GM23338 (cell line): ENCODE data around the gene NLRX1. TPM values are rescaled to one million over a fixed set of nuclear protein-coding genes. Genes with fewer than 3 reads are reported as not detected.

Experiments used
- ATAC-seq: fragments of 200-7000 bp; cut with Tn5 transposase; 3 replicates; pipeline ENCODE4 v1.9.1; 2020
- DNase-seq: peaks from one replicate; pipeline ENCODE4 v3.0.0-alpha.2; 2015; ENCODE audit warnings: low spot score
- H2AFZ ChIP-seq: fragments of 200-600 bp; sonication (generic); 2 replicates; pipeline ENCODE4 v1.8.0; 2016; ENCODE audit warnings: antibody characterized with exemption, mild to moderate bottlenecking, moderate library complexity
- H3F3A ChIP-seq: fragments of 200-600 bp; sonication (generic); replicated peaks from 2 replicates; pipeline ENCODE4 v1.8.0; 2017; ENCODE audit warnings: antibody characterized with exemption, mixed run types, low read depth
- H3K27ac ChIP-seq: fragments of 200-600 bp; sonication (generic); 2 replicates; pipeline ENCODE4 v1.6.1; 2016; ENCODE audit warnings: low read depth
- H3K27me3 ChIP-seq: fragments of 200-600 bp; sonication (generic); 2 replicates; pipeline ENCODE4 v1.8.0; 2016; ENCODE audit warnings: mild to moderate bottlenecking, mixed run types, moderate library complexity; ENCODE audit not compliant: insufficient read depth
- H3K36me3 ChIP-seq: fragments of 200-600 bp; sonication (generic); 2 replicates; pipeline ENCODE4 v1.8.0; 2016; ENCODE audit warnings: mild to moderate bottlenecking; ENCODE audit not compliant: insufficient read depth
- H3K4me1 ChIP-seq: fragments of 200-600 bp; sonication (generic); 2 replicates; pipeline ENCODE4 v1.8.0; 2016; ENCODE audit warnings: mild to moderate bottlenecking, moderate library complexity; ENCODE audit not compliant: insufficient read depth
- H3K4me2 ChIP-seq: fragments of 200-600 bp; sonication (generic); 2 replicates; pipeline ENCODE4 v1.7.1; 2017; ENCODE audit warnings: mixed run types
- H3K4me3 ChIP-seq: fragments of 200-600 bp; sonication (generic); 2 replicates; pipeline ENCODE4 v1.6.1; 2016; ENCODE audit warnings: mixed run types
- H3K79me2 ChIP-seq: fragments of 200-600 bp; sonication (generic); replicated peaks from 2 replicates; pipeline ENCODE4 v1.8.0; 2017; ENCODE audit warnings: mild to moderate bottlenecking; ENCODE audit not compliant: insufficient read depth
- H3K9me2 ChIP-seq: fragments of 200-600 bp; sonication (generic); 2 replicates; pipeline ENCODE4 v1.8.0; 2017; ENCODE audit not compliant: insufficient read depth
- H4K20me1 ChIP-seq: fragments of 200-600 bp; sonication (generic); replicated peaks from 2 replicates; pipeline ENCODE4 v1.8.0; 2017; ENCODE audit warnings: mild to moderate bottlenecking; ENCODE audit not compliant: insufficient read depth
- H3K27ac Mint-ChIP-seq: 2 replicates; pipeline ENCODE4 v1.8.0; 2020; ENCODE audit warnings: inconsistent platforms, mild to moderate bottlenecking, moderate library complexity, mixed read lengths
- H3K27me3 Mint-ChIP-seq: 3 replicates; pipeline ENCODE4 v1.8.0; 2022; ENCODE audit warnings: low read depth, mild to moderate bottlenecking, moderate library complexity, mixed read lengths, inconsistent platforms; ENCODE audit not compliant: insufficient read depth, poor library complexity
- H3K36me3 Mint-ChIP-seq: 3 replicates; pipeline ENCODE4 v1.8.0; 2021; ENCODE audit warnings: low read depth, mild to moderate bottlenecking, inconsistent platforms, moderate library complexity, mixed read lengths
- H3K4me1 Mint-ChIP-seq: 3 replicates; pipeline ENCODE4 v1.8.0; 2020; ENCODE audit warnings: mild to moderate bottlenecking, inconsistent platforms, mixed read lengths
- H3K4me3 Mint-ChIP-seq: 3 replicates; pipeline ENCODE4 v1.8.0; 2021; ENCODE audit warnings: moderate library complexity, mild to moderate bottlenecking, inconsistent platforms, mixed read lengths
- H3K9me3 Mint-ChIP-seq: 3 replicates; pipeline ENCODE4 v1.8.0; 2020; ENCODE audit warnings: moderate library complexity, mild to moderate bottlenecking, inconsistent platforms, mixed read lengths
- CREB1 ChIP-seq: fragments of 250-450 bp; sonication (Bioruptor Pico); IDR thresholded peaks from 2 replicates; pipeline ENCODE4 v1.5.0; 2020; ENCODE audit warnings: low read depth, mild to moderate bottlenecking, moderate library complexity
- EZH2 ChIP-seq: fragments of 200-600 bp; sonication (generic); IDR thresholded peaks from one replicate; pipeline ENCODE4 v1.8.0; 2017; ENCODE audit warnings: antibody characterized with exemption, mild to moderate bottlenecking, low read depth; ENCODE audit not compliant: unreplicated experiment
- EZH2phosphoT487 ChIP-seq: fragments of 200-600 bp; sonication (generic); IDR thresholded peaks from one replicate; pipeline ENCODE4 v1.8.1; 2018; ENCODE audit warnings: antibody characterized with exemption; ENCODE audit not compliant: unreplicated experiment
- NANOG ChIP-seq: IDR thresholded peaks from 2 replicates; pipeline ENCODE4 v1.6.1; 2016; ENCODE audit warnings: antibody characterized with exemption, borderline replicate concordance
- POLR2AphosphoS5 ChIP-seq: IDR thresholded peaks from 2 replicates; pipeline ENCODE4 v1.6.1; 2016; ENCODE audit warnings: antibody characterized with exemption, low read depth
- STAT1 ChIP-seq: IDR thresholded peaks from one replicate; pipeline ENCODE4 v1.6.1; 2016; ENCODE audit warnings: antibody characterized with exemption; ENCODE audit not compliant: unreplicated experiment
- ZNF114 ChIP-seq: fragments of 250-450 bp; sonication (Bioruptor Pico); IDR thresholded peaks from 2 replicates; pipeline ENCODE4 v1.5.0; 2020; ENCODE audit warnings: mild to moderate bottlenecking, moderate library complexity
- polyA plus RNA-seq: library from polyadenylated mRNA; unstranded; fragments of >200 nt; fragmentation: Nextera tagmentation; extraction: Ambion mirVana; gene quantifications from 2 replicates; pipeline ENCODE4 v1.2.1, GENCODE V29; 2016
- total RNA-seq: library from RNA; depleted of rRNA; stranded (reverse); fragments of >200 nt; shearing (Covaris generic); gene quantifications from 2 replicates; pipeline ENCODE4 v1.2.3, GENCODE V29; 2014
- TF ChIP-seq, protein P1 (sequence below), 2 experiments: fragments of 200-600 bp in 1 of 2; sonication (generic) in 1 of 2; conservative IDR thresholded peaks; 2 replicates each; pipeline versions ENCODE4 v1.5.1 to v1.6.1; 2016 to 2017; ENCODE audit warnings: antibody characterized with exemption in 2 of 2, low read depth in 2 of 2, mild to moderate bottlenecking in 2 of 2, moderate library complexity in 1 of 2
- TF ChIP-seq, protein P2 (sequence below): IDR thresholded peaks from one replicate; pipeline ENCODE4 v1.6.1; 2018; ENCODE audit warnings: antibody characterized with exemption; ENCODE audit not compliant: unreplicated experiment
- TF ChIP-seq, protein P3 (sequence below): IDR thresholded peaks from 2 replicates; pipeline ENCODE4 v1.6.1; 2016; ENCODE audit warnings: antibody characterized with exemption

Gene NLRX1
- total and polyA plus RNA-seq, 2 experiments from 2014 or later: 2.8 to 13.8 TPM

DNA sequence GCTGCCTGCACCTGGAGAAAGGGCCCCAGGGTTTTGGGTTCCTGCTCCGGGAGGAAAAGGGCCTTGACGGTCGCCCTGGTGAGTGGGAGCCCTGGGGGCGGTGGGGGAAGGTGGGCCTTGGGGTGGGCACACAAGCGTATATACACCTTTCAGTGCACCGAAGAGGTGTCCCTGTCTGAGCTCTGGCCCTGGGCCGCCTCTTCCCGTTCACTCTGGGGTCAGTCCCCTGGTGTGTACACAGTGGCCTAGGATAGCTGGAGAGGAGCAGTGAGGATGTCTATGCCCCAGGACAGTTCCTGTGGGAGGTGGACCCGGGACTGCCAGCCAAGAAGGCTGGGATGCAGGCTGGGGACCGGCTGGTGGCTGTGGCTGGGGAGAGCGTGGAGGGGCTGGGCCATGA is 19.5 kb downstream of the NLRX1 start (continued):
- TF ChIP-seq, protein P1, sequence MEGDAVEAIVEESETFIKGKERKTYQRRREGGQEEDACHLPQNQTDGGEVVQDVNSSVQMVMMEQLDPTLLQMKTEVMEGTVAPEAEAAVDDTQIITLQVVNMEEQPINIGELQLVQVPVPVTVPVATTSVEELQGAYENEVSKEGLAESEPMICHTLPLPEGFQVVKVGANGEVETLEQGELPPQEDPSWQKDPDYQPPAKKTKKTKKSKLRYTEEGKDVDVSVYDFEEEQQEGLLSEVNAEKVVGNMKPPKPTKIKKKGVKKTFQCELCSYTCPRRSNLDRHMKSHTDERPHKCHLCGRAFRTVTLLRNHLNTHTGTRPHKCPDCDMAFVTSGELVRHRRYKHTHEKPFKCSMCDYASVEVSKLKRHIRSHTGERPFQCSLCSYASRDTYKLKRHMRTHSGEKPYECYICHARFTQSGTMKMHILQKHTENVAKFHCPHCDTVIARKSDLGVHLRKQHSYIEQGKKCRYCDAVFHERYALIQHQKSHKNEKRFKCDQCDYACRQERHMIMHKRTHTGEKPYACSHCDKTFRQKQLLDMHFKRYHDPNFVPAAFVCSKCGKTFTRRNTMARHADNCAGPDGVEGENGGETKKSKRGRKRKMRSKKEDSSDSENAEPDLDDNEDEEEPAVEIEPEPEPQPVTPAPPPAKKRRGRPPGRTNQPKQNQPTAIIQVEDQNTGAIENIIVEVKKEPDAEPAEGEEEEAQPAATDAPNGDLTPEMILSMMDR (conservative IDR thresholded peaks at IDR 0.05; ENCODE audit: low read depth in 2 of 2): no peak
- no peak for TF ChIP-seq EZH2phosphoT487
- TF ChIP-seq, protein P2, sequence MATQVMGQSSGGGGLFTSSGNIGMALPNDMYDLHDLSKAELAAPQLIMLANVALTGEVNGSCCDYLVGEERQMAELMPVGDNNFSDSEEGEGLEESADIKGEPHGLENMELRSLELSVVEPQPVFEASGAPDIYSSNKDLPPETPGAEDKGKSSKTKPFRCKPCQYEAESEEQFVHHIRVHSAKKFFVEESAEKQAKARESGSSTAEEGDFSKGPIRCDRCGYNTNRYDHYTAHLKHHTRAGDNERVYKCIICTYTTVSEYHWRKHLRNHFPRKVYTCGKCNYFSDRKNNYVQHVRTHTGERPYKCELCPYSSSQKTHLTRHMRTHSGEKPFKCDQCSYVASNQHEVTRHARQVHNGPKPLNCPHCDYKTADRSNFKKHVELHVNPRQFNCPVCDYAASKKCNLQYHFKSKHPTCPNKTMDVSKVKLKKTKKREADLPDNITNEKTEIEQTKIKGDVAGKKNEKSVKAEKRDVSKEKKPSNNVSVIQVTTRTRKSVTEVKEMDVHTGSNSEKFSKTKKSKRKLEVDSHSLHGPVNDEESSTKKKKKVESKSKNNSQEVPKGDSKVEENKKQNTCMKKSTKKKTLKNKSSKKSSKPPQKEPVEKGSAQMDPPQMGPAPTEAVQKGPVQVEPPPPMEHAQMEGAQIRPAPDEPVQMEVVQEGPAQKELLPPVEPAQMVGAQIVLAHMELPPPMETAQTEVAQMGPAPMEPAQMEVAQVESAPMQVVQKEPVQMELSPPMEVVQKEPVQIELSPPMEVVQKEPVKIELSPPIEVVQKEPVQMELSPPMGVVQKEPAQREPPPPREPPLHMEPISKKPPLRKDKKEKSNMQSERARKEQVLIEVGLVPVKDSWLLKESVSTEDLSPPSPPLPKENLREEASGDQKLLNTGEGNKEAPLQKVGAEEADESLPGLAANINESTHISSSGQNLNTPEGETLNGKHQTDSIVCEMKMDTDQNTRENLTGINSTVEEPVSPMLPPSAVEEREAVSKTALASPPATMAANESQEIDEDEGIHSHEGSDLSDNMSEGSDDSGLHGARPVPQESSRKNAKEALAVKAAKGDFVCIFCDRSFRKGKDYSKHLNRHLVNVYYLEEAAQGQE: no peak

DNA sequence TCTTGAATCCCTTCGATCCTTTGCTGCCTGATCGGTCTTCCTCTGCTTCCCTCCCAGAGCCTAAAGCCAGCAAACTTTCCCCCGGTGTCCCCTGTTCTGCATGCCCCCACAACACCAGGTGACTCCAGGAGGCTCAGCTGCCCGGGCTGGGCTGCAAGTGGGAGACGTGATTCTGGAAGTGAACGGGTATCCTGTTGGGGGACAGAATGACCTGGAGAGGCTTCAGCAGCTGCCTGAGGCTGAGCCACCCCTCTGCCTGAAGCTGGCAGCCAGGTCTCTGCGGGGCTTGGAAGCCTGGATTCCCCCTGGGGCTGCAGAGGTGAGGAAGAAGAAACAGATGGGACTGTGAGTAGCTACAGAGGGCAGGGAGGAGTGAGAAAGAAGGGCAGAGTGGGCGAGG is 20.4 kb downstream of the NLRX1 start:
- no peak overlapping the region for H3K27ac Mint-ChIP-seq
- Histone ChIP-seq H3K27me3 (no peaks in the 10 kb centered on the region), H3K27ac (no peak overlapping the region), H4K20me1 (no peaks in the 10 kb centered on the region), H3K79me2 (no peaks in the 10 kb centered on the region), H3K4me1 (no peaks in the 10 kb centered on the region), H3K4me2 (no peak overlapping the region), H3K36me3 (no peaks in the 10 kb centered on the region), H3K4me3 (no peak overlapping the region), H3F3A (no peaks in the 10 kb centered on the region), H2AFZ (no peak overlapping the region), H3K9me2 (no peaks in the 10 kb centered on the region)
- H3K36me3 Mint-ChIP-seq: no peaks in the 10 kb centered on the region
- H3K4me3 Mint-ChIP-seq: no peak overlapping the region
- no peak for ATAC-seq
- peaks cover 6% of the 10 kb centered on the region for H3K27me3 Mint-ChIP-seq
- H3K4me1 Mint-ChIP-seq: no peaks in the 10 kb centered on the region
- DNase-seq: no peak
- no peaks in the 10 kb centered on the region for H3K9me3 Mint-ChIP-seq
- TF ChIP-seq, protein P1 (conservative IDR thresholded peaks at IDR 0.05; ENCODE audit: low read depth in 2 of 2): no peak
- TF ChIP-seq, protein P2: no peak
- TF ChIP-seq CREB1 (CRISPR knock-in tag): no peak
- no peak for TF ChIP-seq NANOG
- TF ChIP-seq, protein P3, sequence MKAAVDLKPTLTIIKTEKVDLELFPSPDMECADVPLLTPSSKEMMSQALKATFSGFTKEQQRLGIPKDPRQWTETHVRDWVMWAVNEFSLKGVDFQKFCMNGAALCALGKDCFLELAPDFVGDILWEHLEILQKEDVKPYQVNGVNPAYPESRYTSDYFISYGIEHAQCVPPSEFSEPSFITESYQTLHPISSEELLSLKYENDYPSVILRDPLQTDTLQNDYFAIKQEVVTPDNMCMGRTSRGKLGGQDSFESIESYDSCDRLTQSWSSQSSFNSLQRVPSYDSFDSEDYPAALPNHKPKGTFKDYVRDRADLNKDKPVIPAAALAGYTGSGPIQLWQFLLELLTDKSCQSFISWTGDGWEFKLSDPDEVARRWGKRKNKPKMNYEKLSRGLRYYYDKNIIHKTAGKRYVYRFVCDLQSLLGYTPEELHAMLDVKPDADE: no peak
- no peak for TF ChIP-seq POLR2AphosphoS5
- no peak for TF ChIP-seq EZH2phosphoT487
- no peak for TF ChIP-seq ZNF114 (CRISPR knock-in tag)
- no peak for TF ChIP-seq EZH2
- TF ChIP-seq STAT1: no peak
